ENCODE results near the gene ARMC7.
"Not testable (repeated sequence)": the region's sequence is repeated elsewhere in the genome, so short reads cannot be mapped to it uniquely, and the experiment has no call there.

The ARMC7 gene

GRCh38 chr17:75155191-75155601 lies 45.4 kb downstream of the ARMC7 start:
- ChIA-PET POLR2A (interaction anchor here (0.6 to 1.2 kb wide), 3 partner anchors 8 to 142 kb away, joined by 3 read pairs; no protein-coding TSS in a partner anchor), CTCF (interaction anchor here (1.0 to 1.5 kb wide), 3 partner anchors 17 to 95 kb away, joined by 3 to 4 read pairs (median 4); no protein-coding TSS in a partner anchor)
- no peak for TF ChIP-seq CTCF (IDR thresholded peaks at IDR 0.05; ENCODE audit: insufficient read depth, low read length, missing control alignments)
- no peak for DNase-seq (ENCODE audit: low read depth, low spot score)
- no peak overlapping the region for H3K4me3 ChIP-seq (ENCODE audit: low read depth, low read length)

GRCh38 chr17:75158480-75158879 lies 48.7 kb downstream of the ARMC7 start:
- DNase-seq (ENCODE audit: low read depth, low spot score); H3K4me3 ChIP-seq (ENCODE audit: low read depth, low read length); POLR2A ChIA-PET: not testable (repeated sequence)
- CTCF ChIA-PET: interaction anchor here (3.7 kb wide), 1 partner anchor 13 kb away, joined by 22 read pairs; no protein-coding TSS in a partner anchor

- TF ChIP-seq CTCF (IDR thresholded peaks at IDR 0.05; ENCODE audit: insufficient read depth, low read length, missing control alignments): no peak
- no peak for DNase-seq (ENCODE audit: low read depth, low spot score)
- H3K4me3 ChIP-seq (ENCODE audit: low read depth, low read length): no peak overlapping the region
- POLR2A ChIA-PET: interaction anchor here (0.7 kb wide), 1 partner anchor 10 kb away, joined by 3 read pairs; no protein-coding TSS in a partner anchor
- CTCF ChIA-PET: interaction anchor here (0.7 to 3.7 kb wide), 6 partner anchors 12 to 45 kb away, joined by 3 to 22 read pairs (median 3); no protein-coding TSS in a partner anchor
Measured at GRCh38 chr17:75159196-75160031, 49.6 kb downstream of the ARMC7 start.

GRCh38 chr17:75160211-75160610 lies 50.4 kb downstream of the ARMC7 start:
- DNase-seq (ENCODE audit: low read depth, low spot score): no peak
- no peak overlapping the region for H3K4me3 ChIP-seq (ENCODE audit: low read depth, low read length)
- POLR2A ChIA-PET: no interaction called here
- TF ChIP-seq CTCF (IDR thresholded peaks at IDR 0.05; ENCODE audit: insufficient read depth, low read length, missing control alignments): no peak
- CTCF ChIA-PET: interaction anchor here (0.9 to 3.7 kb wide), 5 partner anchors 11 to 41 kb away, joined by 3 to 22 read pairs (median 3); no protein-coding TSS in a partner anchor

GRCh38 chr17:75163074-75163473 lies 53.3 kb downstream of the ARMC7 start:
- POLR2A ChIA-PET: interaction anchor here (1.4 kb wide), 1 partner anchor 8 kb away, joined by 3 read pairs; the partner anchor contains the start of gene JPT1
- DNase-seq (ENCODE audit: low read depth, low spot score): no peak
- TF ChIP-seq CTCF (IDR thresholded peaks at IDR 0.05; ENCODE audit: insufficient read depth, low read length, missing control alignments): no peak
- H3K4me3 ChIP-seq (ENCODE audit: low read depth, low read length): no peak overlapping the region
- CTCF ChIA-PET: interaction anchor here (1.0 to 1.3 kb wide), 3 partner anchors 9 to 103 kb away, joined by 3 to 7 read pairs (median 4); no protein-coding TSS in a partner anchor

- CTCF ChIA-PET: interaction anchor here (1.0 to 2.4 kb wide), 2 partner anchors 9 to 50 kb away, joined by 3 to 9 read pairs; no protein-coding TSS in a partner anchor
- DNase-seq (ENCODE audit: low read depth, low spot score); H3K4me3 ChIP-seq (ENCODE audit: low read depth, low read length); POLR2A ChIA-PET: not testable (repeated sequence)
Measured at GRCh38 chr17:75164606-75165005, 54.8 kb downstream of the ARMC7 start.

GRCh38 chr17:75168998-75169397 lies 59.2 kb downstream of the ARMC7 start:
- ChIA-PET CTCF (interaction anchor here (0.6 to 6.3 kb wide), 4 partner anchors 11 to 109 kb away, joined by 3 to 67 read pairs (median 4); no protein-coding TSS in a partner anchor), POLR2A (interaction anchor here (0.9 kb wide), 1 partner anchor 14 kb away, joined by 4 read pairs; the partner anchor contains the start of gene SUMO2)
- H3K4me3 ChIP-seq (ENCODE audit: low read depth, low read length): no peak overlapping the region
- DNase-seq (ENCODE audit: low read depth, low spot score): no peak
- no peak for TF ChIP-seq CTCF (IDR thresholded peaks at IDR 0.05; ENCODE audit: insufficient read depth, low read length, missing control alignments)

All from AG04449 (cell line).